Measurements from ENCODE around the gene TUBGCP5.

Gene TUBGCP5

DNA sequence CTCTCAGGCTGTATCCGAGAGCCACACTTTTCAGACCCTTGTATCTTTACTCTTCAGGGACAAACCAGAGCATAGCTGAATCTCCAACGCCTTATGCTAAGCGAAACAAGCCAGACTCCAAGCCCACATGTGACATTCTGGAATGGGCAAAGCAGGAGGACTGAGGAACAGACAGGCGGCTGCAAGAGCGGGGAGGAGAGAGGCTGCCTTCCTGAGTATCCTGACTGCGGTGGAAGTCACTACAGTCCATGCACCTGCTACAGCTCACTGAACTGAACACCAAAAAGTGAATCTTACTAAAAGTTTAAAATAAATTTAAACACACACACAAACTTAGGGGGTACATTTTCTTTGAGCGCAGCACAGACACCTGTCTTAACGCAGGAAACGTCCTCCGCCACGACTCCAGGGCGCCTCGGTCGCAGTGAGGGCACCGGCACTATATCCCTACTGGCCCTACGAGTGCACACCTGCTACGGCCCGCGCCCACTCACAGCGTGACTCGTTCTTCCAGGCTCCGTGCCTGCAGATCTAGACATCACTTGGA is 60.6 kb downstream of the TUBGCP5 start:
- DNase-seq: no peak

DNA sequence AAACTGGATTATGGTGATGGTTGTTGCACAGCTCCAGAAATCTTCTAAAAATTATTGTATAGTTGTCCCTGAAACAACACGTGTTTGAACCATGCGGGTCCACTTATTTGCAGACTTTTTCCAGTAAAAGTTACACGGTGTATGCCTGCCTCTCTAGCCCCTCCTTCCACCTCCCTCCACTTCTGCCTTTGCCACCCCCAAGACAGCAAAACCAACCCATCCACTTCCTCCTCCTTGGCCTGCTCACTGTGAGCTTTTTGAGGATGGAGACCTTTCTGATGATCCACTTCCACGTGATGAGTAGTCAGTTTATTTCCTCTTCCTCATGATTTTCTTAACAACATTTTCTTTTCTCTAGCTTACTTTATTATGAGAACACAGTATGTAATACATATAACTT is 64.6 kb downstream of the TUBGCP5 start:
- no peak for DNase-seq

DNA sequence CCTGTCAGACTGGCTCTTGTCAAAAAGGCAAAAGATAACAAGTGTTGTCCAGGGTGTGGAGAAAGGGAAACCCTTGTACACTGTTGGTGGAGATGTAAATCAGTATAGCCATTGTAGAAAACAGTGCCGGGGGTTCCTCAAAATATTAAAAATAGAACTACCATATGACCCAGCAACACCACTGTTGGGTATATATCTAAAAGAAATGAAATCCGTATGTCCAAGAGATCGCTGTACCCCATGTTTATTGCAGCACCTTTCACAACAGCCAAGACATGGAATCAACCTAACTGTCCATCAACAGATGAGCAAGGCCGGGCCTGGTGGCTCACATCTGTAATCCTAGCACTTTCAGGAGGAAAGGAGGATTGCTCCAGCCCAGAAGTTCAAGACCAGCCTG is 65.4 kb downstream of the TUBGCP5 start:
- no peak for DNase-seq

DNA sequence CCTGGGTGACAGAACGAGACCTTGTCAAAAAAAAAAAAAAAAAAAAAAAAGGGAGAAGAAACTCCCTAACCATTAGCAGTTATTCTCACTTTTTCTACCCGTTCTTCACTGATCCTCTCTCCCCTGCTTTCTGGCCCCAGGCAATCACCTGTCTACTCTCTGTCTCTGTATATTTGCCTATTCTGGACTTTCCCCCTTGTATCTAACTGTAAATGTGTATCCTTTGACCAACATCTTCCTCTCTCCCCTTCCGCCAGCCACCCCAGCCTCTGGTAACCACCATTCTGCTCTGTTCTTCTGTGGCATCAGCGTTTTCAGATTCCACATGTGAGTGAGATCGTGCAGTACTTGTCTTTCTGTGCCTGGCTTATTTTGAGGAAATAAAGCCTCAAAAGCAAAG is 66.1 kb downstream of the TUBGCP5 start:
- no peak for DNase-seq

DNA sequence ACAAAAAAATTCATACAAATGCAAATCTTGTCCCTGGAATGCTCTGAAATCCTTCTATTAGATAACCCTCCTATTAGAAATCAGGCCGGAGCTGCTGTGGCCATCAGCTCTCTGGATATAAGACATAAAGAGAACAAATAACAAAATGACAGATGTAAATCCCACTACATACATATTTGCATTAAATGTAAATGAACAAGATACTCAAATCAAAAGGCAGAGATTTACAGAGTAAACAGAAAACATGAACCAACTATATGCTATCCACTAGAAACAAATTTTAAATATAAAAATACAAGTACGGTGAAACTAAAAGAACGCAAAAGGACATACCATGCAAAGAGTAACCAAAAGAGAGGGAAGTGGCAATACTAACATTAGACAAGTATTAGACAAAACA is 69.9 kb downstream of the TUBGCP5 start:
- no peak for DNase-seq

DNA sequence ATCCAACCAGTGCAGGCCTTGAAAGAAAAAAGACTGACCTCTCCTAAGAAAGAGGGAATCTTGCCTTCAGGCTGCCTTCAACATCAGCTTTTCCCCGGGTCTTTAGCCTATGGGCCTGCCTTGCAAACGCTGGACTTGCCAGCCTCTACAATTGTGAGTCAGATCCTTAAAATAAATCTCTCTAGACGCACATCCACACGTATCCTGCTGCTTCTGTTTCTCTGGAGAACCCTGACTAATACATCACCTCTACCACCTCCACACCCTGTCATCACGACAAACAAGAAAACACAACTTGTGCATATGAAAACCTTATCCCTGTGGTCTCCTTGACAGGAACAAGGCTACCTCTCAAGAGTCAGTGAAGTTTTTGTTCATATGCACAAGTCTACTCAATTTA is 71.0 kb downstream of the TUBGCP5 start:
- DNase-seq: no peak

DNA sequence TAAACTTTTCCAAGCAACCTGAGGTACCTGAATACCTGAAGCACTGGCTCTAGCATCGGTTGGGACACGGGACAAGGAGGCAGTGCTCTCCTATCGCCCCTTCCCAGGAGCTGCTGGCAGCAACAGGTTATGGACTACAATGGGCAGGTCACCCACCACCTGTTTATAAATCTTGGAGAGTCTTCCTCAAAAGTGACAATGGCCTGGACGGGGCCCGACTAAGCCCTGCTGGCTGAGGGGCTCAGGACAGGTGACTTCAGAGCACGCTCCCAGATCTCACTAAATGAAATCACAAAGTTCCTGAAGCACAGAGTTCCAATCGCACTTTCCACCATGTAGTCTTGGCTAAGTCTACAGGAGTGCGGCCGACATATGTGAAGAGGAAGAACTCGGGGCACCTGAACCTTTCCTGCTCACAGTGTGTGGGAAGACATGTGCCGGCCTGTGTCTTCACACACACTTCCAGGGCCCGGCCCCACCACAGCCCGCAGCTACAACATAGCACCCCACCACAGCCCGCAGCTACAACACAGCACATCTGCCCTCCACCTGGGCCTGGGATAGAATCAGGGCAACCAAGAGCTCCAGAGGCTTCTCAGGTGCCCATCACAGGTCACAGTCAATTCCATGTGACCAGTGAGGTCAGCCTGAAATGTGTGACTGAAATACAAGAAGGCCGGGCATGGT is 72.1 kb downstream of the TUBGCP5 start:
- DNase-seq: no peak

DNA sequence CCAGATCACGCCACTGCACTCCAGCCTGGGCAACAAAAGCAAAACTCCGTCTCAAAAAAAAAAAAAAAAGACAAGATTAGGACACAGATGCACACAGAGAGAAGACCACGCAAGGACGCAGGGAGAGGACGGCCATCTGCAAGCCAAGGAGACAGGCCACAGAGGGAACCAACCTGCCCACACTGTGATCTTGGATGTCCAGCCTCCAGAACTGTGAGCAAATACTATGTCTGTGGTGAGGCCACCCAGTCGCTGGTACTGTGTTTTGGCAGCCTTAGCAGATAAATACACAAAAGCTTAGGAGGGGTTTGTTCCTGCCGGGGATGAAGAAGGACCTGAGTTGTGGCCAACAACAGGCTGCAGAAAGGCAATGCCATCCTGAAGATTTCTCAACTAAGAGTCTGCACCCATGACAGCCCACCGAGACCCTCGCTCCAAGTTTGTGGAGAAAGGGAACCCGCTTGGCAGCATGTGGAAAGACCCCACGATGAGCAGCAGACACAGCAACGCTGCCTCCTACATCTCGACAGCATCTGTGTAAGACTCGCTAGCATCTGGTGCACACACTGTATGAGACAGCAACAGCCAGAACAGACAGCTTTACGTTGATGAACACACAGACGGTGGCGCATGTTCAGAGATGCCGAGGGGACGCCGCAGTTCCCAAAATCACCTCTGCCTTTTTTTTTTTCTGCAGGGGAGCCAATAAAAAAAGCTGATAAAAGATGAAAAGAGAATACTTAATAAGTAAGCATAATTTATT is 72.9 kb downstream of the TUBGCP5 start:
- DNase-seq: no peak

DNA sequence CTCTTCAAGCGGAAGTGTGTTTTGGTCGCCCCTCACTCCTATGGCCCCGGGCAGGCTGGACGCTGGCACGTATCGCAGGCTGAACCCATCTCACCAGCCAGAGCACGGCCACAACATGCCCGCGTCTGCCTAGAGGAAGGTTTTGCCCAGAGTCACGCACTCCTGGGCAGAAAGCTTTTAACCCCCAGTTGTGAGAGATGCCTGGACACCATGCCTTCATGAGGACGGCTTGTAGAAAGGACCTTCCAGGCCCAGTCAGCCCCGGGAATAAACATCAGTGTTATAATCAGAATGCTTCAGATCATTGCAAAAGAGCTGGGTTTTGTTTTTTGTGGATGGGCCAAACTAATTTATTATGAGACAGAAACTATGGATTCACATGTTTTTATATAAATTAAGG is 75.7 kb downstream of the TUBGCP5 start:
- DNase-seq: no peak

DNA sequence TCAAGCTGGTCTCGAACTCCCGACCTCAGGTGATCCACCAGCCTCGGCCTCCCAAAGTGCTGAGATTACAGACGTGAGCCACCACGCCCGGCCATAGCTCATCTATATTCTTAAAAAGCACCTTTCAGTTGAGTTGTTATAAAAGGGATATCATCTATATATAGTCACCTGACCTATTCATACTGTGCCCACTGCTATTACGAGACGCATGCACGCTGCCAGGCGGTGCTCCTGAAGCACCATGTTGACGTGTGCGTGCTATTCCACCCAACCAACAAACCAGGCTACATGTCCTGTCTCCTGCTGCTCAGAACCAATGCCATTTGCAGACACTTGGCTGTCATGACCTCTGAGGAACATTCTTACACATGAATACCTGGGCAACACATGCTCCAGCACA is 76.8 kb downstream of the TUBGCP5 start:
- no peak for DNase-seq

DNA sequence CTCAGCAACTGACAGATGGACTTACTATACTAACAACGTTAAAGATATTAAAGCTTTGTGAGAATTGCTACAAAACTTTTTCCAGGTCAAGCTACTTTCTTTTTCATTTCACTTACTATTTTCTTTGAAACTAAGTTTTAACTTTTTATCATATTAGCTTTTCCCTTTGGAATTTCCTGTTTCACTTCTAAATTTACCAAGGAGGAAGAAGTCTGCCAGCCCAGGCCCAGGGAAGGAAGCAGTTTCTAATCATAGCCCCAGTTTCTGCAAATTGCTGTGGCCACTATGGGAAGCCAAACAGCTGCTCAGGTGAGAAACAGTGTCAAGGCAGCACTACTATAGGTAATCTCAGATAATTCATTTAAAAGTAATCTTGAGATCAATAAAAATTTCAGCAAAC is 77.6 kb downstream of the TUBGCP5 start:
- DNase-seq: no peak

DNA sequence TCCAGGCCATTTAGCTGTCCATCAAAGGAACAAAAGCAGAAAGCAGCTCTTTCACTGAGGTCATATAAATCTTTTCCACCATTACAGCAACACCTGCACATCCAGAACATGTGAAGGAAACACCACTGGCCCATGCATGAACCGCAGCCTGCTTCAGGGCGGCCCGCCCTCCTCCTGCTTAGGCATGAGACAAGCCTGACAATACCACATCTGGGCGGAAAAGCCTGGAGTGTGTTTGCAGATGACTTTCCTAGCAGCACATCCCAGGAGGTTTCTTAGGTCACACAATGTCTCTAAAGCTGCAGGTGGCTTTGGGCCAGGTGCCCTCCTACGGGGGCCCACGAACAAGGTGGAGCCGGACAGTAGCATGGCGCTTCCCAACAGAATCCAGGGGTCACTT is 78.8 kb downstream of the TUBGCP5 start:
- no peak for DNase-seq

DNA sequence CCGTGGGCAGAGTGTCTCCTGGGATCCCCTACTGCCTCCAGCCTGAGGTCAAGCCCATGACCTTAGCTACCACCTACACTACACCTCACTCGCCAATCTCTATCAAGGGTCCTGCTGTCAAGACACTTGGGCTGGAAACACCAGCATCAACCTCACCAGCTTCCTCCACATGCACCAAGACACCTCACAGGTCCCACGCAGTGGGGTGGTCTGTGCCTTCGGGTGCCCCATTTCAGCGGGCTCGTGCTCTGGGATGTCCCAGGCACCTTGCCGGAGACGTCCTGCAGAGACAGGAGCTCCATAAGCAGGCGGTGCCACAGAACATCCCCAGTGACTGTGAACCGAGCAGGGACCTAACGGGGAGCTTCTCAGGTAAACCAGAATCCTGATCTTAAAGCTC is 79.2 kb downstream of the TUBGCP5 start:
- DNase-seq: no peak

DNA sequence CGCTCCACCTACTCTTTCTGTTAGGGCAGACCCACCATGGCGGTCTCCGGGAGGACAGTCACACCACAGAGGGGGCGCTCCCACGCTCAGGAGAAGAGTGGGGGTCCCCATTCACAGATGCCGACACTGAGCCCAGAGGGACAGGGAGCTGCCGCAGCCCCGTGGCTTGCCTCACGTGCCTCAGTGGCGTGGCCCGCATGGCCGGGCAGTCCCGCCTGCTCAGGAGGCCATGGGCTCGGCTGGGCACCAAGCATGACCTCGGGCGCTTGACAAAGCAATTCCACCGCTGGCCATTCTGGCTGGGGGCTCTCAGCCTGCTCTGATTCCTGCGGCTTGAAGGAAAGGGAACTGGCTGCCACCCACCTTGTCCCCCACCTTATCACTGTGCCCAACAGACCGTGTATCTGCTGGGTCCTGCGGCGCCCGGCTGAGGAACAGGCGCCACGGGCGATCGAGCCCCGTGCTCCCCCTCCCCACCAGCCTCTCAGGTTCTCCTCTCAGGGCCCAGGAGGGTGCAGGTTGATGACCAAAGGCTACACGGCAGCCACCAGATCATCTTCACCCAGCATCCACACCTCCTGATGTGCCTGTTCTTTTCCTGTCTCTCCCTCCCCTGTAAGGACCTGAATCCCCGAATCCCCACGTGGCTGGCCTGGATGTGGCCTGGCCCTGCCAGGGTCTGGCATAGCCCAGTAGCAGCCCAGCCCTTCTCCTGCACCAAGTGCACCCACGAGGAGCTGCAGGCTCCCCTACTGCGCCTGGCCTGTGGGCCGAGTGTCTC is 79.9 kb downstream of the TUBGCP5 start:
- DNase-seq: no peak

DNA sequence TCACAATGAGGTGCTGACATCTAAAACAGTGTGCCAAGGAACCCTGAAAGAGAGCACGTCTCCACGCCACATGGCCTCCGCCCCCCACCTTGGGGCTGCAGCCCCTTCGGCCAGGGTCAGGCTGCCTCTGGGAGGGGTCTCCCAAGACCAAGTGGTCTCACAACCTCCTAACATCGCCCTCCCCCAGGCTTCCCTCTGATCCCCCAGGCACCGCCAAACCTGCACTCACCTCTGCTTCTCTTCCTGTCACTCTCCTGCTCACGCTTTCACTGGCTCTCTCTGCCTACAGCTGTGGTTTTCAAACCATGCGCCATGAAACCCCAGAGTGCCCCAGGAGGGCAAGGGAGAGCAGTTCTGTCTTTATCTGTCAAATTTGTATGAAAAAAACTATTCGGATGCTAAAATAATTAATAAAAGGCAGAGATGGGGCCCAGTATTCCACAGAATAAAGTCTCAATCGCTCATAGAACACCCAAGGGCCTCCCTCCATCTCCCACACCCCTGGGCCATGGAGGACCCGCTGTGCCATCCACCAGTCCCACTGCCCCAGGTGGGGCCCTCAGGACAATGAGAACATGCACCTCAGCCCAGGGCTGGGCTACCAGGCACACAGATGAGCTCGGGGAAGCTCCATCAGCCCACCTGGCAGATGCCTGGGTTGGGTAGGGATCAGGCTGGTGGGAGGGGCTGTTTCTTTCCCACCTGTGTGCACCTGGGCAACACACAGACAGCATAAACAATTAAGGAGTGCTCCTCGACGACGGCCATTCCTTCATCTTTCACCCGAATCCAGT is 80.7 kb downstream of the TUBGCP5 start:
- no peak for DNase-seq

DNA sequence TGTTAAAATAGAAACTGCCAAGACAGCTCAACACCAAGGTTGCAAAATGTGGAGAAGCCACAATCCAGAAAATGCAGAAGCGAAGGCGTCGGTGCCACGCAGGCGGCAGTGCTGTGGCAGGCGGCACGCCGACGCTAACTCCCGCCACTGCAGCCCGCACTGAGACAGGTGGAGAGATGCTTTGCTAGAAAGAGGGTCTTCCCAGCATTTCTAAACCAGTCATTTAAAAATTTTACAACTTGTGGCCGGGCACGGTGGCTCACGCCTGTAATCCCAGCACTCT is 82.5 kb downstream of the TUBGCP5 start:
- no peak for DNase-seq

DNA sequence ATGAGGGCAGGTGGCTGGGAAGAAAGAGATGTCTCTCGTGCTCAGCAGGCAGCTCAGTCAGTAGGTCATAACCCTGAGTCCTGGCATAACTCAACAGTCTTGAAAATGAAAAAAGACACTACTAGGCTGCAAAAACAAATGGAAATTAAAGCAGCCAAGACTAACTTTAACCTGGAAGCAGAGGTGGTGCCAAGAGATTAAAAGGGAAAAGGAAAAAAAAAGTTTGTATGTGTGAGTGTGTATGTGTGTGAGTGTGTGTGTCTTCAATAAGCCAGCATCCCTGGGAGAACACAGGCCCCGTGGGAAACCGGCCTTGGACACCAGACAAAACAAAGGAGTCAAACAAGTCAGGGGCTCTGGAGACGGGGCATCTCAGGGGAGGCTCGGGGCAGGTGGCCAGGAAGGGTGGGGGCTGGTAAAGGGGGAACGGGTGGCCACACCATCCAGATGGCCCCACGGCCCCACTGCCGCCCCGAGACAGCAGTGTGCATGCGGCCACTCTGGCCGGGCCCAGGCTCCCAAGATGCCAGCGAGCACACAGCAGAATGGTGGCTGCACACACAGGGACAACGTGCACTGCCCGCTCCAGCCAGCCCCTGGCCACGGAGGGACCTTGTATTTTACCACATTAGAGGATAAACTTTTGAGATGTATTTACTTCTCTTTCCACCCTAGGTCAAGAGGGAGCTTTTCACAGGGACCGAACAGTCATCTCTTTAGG is 83.0 kb downstream of the TUBGCP5 start:
- no peak for DNase-seq

DNA sequence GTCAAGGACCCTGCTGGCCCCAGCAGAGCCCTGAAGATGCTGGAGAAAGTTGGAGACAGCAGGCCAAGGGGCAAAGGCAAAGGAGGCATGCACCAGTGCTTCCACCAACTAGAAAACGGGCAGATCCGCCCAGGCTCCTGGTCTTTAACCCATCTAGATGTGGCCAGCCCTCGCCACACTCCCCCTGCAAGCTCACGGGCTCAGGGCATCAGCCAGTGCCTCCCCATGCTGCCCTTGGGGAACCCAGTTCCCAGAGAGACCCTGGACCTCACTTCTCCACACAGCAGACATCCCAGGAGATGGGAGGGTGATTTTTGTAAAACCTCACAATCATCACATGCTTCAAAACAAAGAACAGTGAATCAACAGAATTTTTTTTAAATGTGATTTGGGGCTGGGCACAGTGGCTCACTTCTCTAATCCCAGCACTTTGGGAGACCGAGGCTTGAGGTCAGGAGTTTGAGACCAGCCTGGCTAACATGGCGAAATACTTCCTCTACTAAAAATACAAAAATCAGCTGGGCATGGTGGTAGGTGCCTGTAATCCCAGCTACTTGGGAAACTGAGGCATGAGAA is 83.7 kb downstream of the TUBGCP5 start:
- no peak for DNase-seq

DNA sequence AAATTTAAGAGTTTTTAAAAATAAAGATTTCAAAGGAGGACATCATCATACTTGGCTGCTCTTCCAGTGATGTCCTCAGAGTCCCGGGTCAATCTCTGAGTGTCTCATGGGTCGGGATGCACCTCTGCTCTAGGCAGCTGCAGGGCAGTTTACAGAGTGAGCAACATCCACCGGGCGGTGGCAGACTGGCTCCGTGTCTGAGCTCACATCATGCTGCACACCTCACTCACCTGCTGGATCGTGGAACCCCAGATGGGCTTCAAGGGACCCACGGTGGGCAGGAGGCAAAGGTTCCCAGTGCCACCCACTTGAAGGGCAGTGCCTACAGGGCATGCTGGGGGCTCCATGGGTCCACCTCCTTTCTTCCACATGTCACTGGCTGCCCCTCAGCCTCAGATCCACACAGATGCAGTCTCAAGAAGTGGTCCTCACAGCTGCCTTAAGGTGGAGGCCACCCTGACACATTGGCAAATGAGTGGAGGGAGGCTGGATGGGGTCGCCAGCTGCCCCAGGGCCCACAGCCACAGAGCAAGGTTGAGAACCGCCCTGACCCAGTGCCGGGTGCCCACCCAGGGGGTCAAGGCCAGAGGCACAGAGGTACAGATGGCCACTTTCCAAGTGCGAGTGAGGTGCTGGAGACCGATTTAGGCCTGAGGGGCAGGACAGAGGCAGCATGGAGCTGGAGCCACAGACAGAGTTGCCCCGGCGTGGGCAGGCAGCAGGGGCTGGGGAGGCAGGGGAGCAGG is 84.4 kb downstream of the TUBGCP5 start:
- DNase-seq: no peak

DNA sequence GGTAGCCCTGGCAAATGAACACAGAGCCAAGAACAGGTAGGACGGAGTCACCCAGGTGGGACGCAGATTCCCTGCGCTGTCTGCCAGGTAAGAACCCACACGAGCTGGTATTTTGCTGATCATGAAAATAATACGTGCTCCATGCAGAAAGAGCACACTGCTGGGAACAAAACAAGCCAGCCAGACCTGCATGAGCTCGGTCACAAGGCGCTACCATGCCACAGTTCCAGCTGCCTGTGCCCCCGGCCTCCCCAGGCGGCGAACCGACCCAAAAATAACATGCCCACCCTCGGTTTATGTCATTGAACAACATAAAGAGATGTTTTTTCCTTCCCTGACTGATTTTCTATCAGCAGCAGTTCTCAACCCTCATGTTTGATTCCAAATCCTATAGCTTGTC is 85.0 kb downstream of the TUBGCP5 start:
- no peak for DNase-seq
